ENCODE data around the gene INTS11. TPM values are rescaled to one million over a fixed set of nuclear protein-coding genes. Genes with fewer than 3 reads are reported as not detected.

The INTS11 gene
- total and polyA plus RNA-seq, 4 experiments from 2014 or later, result 68.3 to 173 (median 117) TPM

GRCh38 chr1:1351511-1352427 is 27.3 kb upstream of the INTS11 start:
- peaks cover 4 to 11% of the 10 kb centered on the region in 2 donors for H3K27me3 Mint-ChIP-seq
- peak overlapping the region in 2 of 7 donors; percentile 72 to 78 for H3K27ac Mint-ChIP-seq
- POLR2A ChIA-PET (ENCODE audit: partially characterized antibody), result interaction anchor here (1.4 to 3.5 kb wide), 3 partner anchors 19 to 48 kb away, joined by 4 to 24 read pairs (median 6); partner anchors contain the start of genes AURKAIP1 and CCNL2
- no peak for DNase-seq
- Histone ChIP-seq H3K4me1 (ENCODE audit: insufficient read depth, low read length) (peaks cover 27% of the 10 kb centered on the region), H3K27ac (ENCODE audit: low read depth, low read length) (no peak overlapping the region), H3K27me3 (ENCODE audit: insufficient read depth, low read length) (no peaks in the 10 kb centered on the region), H3K36me3 (ENCODE audit: insufficient read depth, low read length) (no peaks in the 10 kb centered on the region), H3K9me3 (ENCODE audit: control insufficient read depth in 1 of 2, low read length in 2 of 2) (no peaks in the 10 kb centered on the region), H3K4me3 (ENCODE audit: low read length in 2 of 2) (no peak overlapping the region)
- intact Hi-C loops (cut with micrococcal nuclease), result no loop called here
- H3K4me3 Mint-ChIP-seq, result peak overlapping the region; percentile 26 to 91 (median 68)
- CTCF ChIA-PET (ENCODE audit: partially characterized antibody), result interaction anchor here (1.8 kb wide), 1 partner anchor 20 kb away, joined by 9 read pairs; no protein-coding TSS in a partner anchor
- peaks cover 0 to 2% (median 0%) of the 10 kb centered on the region in 8 donors for H3K9me3 Mint-ChIP-seq
- no peaks in the 10 kb centered on the region for H3K36me3 Mint-ChIP-seq
- H3K4me1 Mint-ChIP-seq, result peaks cover 2 to 32% (median 15%) of the 10 kb centered on the region in 4 donors

DNA sequence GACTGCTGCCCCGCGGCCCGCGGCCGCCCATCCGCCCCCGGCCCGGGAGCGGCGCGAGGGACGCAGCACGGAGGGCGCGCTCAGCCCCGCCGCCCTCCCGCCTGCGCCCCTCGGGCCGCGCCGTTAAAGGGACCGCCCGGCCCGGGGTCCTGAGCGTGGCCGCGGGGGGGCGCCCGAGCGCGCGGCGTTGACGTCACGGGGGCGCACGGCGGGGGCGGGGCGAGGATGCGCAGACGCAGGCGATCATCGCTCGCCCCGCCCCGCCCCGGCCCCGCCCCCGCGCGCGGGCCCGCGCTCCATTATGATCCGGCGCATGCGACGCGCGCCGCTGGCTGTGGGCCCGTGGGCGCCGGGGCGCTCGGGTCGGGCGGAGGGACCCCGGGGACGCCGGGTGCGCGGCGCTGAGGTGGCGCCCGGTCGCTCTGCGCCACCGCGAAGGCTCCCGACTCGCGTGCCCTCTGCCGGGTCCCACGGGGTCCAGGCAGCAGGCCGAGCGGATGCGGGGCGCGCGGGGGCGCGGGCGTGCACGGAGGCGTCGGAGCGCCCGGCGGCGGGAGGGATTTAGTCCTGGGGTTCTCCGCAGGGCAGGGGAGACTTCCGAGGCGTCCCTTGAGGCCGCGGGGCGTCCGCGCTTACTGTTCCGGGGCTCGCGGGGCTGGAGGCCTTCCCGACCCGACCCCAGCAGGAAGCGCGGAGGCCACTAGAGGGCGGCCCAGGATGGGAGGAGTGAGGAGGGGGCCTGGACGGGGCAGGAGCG is 25.0 kb upstream of the INTS11 start, which contains the start of gene DVL1:
TSS of gene DVL1 (minus strand) at position 163 of the 757 bp plus-strand sequence. CDS start 353 bp downstream, outside the sequence.
- Histone ChIP-seq H3K27ac (ENCODE audit: low read depth, low read length) (peak within 1 kb of the TSS; percentile 43), H3K9me3 (ENCODE audit: control insufficient read depth in 1 of 2, low read length in 2 of 2) (no peaks in the 10 kb centered on the region), H3K4me1 (ENCODE audit: insufficient read depth, low read length) (peaks cover 25% of the 10 kb centered on the region), H3K36me3 (ENCODE audit: insufficient read depth, low read length) (no peaks in the 10 kb centered on the region), H3K4me3 (ENCODE audit: low read length in 2 of 2) (peak within 1 kb of the TSS in 1 of 2 donors; percentile 51), H3K27me3 (ENCODE audit: insufficient read depth, low read length) (no peaks in the 10 kb centered on the region)
- ChIA-PET POLR2A (ENCODE audit: partially characterized antibody) (interaction anchor here (1.0 kb wide), 1 partner anchor 50 kb away, joined by 7 read pairs; the partner anchor contains the start of gene CCNL2), CTCF (ENCODE audit: partially characterized antibody) (interaction anchor here (1.9 kb wide), 1 partner anchor 227 kb away, joined by 5 read pairs; no protein-coding TSS in a partner anchor)
- DNase-seq, result peak; percentile 65 to 80 (median 71)
- H3K9me3 Mint-ChIP-seq, result peaks cover 0 to 2% (median 0%) of the 10 kb centered on the region in 8 donors
- intact Hi-C loops (cut with micrococcal nuclease), result loop anchor here (1.0 to 2.0 kb wide), 2 partner anchors 23 to 41 kb away; partner anchors contain the start of gene PUSL1
- peak within 1 kb of the TSS in 5 of 7 donors; percentile 57 to 89 (median 64) for H3K27ac Mint-ChIP-seq
- H3K27me3 Mint-ChIP-seq, result peaks cover 3 to 11% of the 10 kb centered on the region in 2 donors
- H3K36me3 Mint-ChIP-seq, result no peaks in the 10 kb centered on the region
- H3K4me3 Mint-ChIP-seq, result peak within 1 kb of the TSS; percentile 70 to 85 (median 78)
- H3K4me1 Mint-ChIP-seq, result peaks cover 4 to 35% (median 17%) of the 10 kb centered on the region in 4 donors

GRCh38 chr1:1348420-1349255 is 24.2 kb upstream of the INTS11 start:
- Histone ChIP-seq H3K4me1 (ENCODE audit: insufficient read depth, low read length) (peaks cover 17% of the 10 kb centered on the region), H3K4me3 (ENCODE audit: low read length in 2 of 2) (peak overlapping the region in 1 of 2 donors; percentile 43)
- POLR2A ChIA-PET (ENCODE audit: partially characterized antibody), result interaction anchor here (0.7 to 2.0 kb wide), 8 partner anchors 18 to 382 kb away, joined by 3 to 14 read pairs (median 4); partner anchors contain the start of genes AURKAIP1, CCNL2, PLEKHN1 and UBE2J2

DNA sequence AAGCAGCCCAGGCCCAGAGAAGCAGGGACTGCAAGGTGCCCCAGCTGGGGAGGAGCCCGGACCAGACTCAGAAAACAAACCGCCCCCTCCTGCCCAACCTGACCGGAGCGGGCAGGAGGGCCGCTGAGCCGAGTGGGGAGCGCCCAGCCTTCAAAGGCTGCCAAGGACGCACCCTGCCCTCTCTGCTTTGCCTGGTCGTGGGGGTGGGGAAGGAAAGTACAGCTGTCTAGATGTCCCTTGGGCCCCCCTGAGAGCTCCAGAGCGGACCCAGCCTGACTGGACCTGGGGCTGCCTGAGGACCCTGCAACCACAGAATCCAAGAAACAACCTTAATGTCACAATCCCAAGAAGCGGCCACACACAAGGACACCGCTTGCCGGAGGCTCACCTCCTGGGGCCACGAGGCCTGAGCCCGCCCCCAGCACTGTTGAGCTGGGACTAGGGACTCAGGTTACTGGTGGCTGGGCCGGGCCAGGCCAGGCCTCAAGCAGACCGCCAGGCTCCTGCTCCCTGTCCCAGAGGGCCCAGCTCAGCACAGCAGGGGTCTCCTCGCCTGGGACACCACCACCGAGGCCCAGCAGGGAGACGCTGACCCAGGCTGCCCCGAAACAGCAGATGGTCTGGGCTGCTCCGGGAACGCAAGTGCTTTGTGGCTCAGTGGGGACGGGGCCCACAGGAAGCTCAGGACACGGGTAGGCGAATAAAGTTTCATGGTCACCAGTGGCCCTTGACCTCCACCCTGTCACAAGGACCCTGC is 23.4 kb upstream of the INTS11 start:
- Mint-ChIP-seq H3K27ac (peak overlapping the region in 5 of 7 donors; percentile 57 to 89 (median 63)), H3K4me1 (peaks cover 4 to 28% (median 15%) of the 10 kb centered on the region in 4 donors), H3K9me3 (no peaks in the 10 kb centered on the region), H3K36me3 (no peaks in the 10 kb centered on the region), H3K27me3 (peaks cover 3 to 8% of the 10 kb centered on the region in 2 donors), H3K4me3 (peak overlapping the region; percentile 70 to 85 (median 78))
- H3K4me3 ChIP-seq (ENCODE audit: low read length in 2 of 2), result peak overlapping the region in 1 of 2 donors; percentile 43
- no peaks in the 10 kb centered on the region for H3K27me3 ChIP-seq (ENCODE audit: insufficient read depth, low read length)
- H3K4me1 ChIP-seq (ENCODE audit: insufficient read depth, low read length), result peaks cover 14% of the 10 kb centered on the region
- ChIA-PET CTCF (ENCODE audit: partially characterized antibody) (interaction anchor here (1.4 to 1.9 kb wide), 3 partner anchors 24 to 225 kb away, joined by 4 to 9 read pairs (median 5); no protein-coding TSS in a partner anchor), POLR2A (ENCODE audit: partially characterized antibody) (interaction anchor here (0.8 to 2.0 kb wide), 7 partner anchors 17 to 75 kb away, joined by 3 to 14 read pairs (median 5); partner anchors contain the start of genes AURKAIP1, CCNL2 and UBE2J2)
- no peak for DNase-seq
- H3K27ac ChIP-seq (ENCODE audit: low read depth, low read length), result peak overlapping the region; percentile 41
- no peaks in the 10 kb centered on the region for H3K9me3 ChIP-seq (ENCODE audit: control insufficient read depth in 1 of 2, low read length in 2 of 2)
- intact Hi-C loops (cut with micrococcal nuclease), result loop anchor here (2.0 kb wide), 1 partner anchor 25 kb away; no protein-coding TSS in a partner anchor
- no peaks in the 10 kb centered on the region for H3K36me3 ChIP-seq (ENCODE audit: insufficient read depth, low read length)

More at GRCh38 chr1:1348420-1349255, 24.2 kb upstream of the INTS11 start:
- intact Hi-C loops (cut with micrococcal nuclease), result loop anchor here (1.0 to 2.0 kb wide), 2 partner anchors 24 to 40 kb away; partner anchors contain the start of gene PUSL1
- CTCF ChIA-PET (ENCODE audit: partially characterized antibody), result interaction anchor here (1.4 to 1.9 kb wide), 3 partner anchors 23 to 226 kb away, joined by 4 to 9 read pairs (median 5); no protein-coding TSS in a partner anchor
- no peaks in the 10 kb centered on the region for H3K36me3 ChIP-seq (ENCODE audit: insufficient read depth, low read length)
- Mint-ChIP-seq H3K27ac (peak overlapping the region in 5 of 7 donors; percentile 57 to 89 (median 64)), H3K4me3 (peak overlapping the region; percentile 70 to 85 (median 78)), H3K27me3 (peaks cover 3 to 9% of the 10 kb centered on the region in 2 donors), H3K36me3 (no peaks in the 10 kb centered on the region), H3K9me3 (peaks cover 0 to 2% (median 0%) of the 10 kb centered on the region in 8 donors), H3K4me1 (peaks cover 4 to 30% (median 16%) of the 10 kb centered on the region in 4 donors)
- no peak for DNase-seq
- H3K27me3 ChIP-seq (ENCODE audit: insufficient read depth, low read length), result no peaks in the 10 kb centered on the region
- H3K9me3 ChIP-seq (ENCODE audit: control insufficient read depth in 1 of 2, low read length in 2 of 2), result no peaks in the 10 kb centered on the region
- peak overlapping the region; percentile 41 for H3K27ac ChIP-seq (ENCODE audit: low read depth, low read length)

DNA sequence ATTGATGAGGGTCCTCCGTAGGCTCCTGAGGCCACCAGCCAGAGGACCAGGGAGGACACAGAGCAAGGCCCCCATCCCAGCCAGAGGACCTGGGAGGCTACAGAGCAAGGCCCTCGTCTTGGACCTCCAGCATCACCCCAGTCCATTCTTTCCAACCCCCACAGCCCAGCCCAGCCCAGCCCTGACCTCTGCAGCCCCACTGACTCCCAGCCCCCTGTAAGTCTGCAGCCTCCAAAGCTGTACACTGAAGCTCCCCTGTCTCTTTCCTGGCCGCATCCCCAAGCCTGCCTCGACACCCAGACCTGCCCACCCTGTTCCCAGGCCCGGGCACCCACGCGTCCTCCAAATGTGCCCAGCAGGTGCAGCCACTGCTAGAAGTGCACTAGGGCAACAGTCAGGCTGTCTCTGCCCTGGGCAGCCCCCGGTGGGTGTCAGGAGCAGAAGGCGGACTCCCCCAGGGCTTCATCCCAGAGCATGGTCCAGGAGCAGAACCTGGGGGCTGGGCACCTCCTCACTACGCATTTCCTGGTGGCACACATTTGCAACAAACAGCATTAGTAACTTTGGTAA is 22.7 kb upstream of the INTS11 start:
- no peak overlapping the region for H3K27ac ChIP-seq (ENCODE audit: low read depth, low read length)
- intact Hi-C loops (cut with micrococcal nuclease), result no loop called here
- H3K4me1 ChIP-seq (ENCODE audit: insufficient read depth, low read length), result peaks cover 14% of the 10 kb centered on the region
- Mint-ChIP-seq H3K27me3 (peaks cover 0 to under 1% of the 10 kb centered on the region in 2 donors), H3K4me1 (peaks cover 4 to 21% (median 11%) of the 10 kb centered on the region in 4 donors), H3K9me3 (no peaks in the 10 kb centered on the region), H3K27ac (peak overlapping the region in 4 of 7 donors; percentile 53 to 60 (median 58)), H3K36me3 (no peaks in the 10 kb centered on the region), H3K4me3 (peak overlapping the region in 7 of 8 donors; percentile 34 to 85 (median 78))
- H3K27me3 ChIP-seq (ENCODE audit: insufficient read depth, low read length), result no peaks in the 10 kb centered on the region
- DNase-seq, result no peak
- CTCF ChIA-PET (ENCODE audit: partially characterized antibody), result interaction anchor here (1.4 to 1.9 kb wide), 3 partner anchors 25 to 224 kb away, joined by 4 to 9 read pairs (median 5); no protein-coding TSS in a partner anchor
- no peaks in the 10 kb centered on the region for H3K36me3 ChIP-seq (ENCODE audit: insufficient read depth, low read length)
- H3K4me3 ChIP-seq (ENCODE audit: low read length in 2 of 2), result no peak overlapping the region
- POLR2A ChIA-PET (ENCODE audit: partially characterized antibody), result interaction anchor here (1.6 to 2.0 kb wide), 3 partner anchors 19 to 28 kb away, joined by 3 to 14 read pairs (median 5); partner anchors contain the start of gene AURKAIP1
- H3K9me3 ChIP-seq (ENCODE audit: control insufficient read depth in 1 of 2, low read length in 2 of 2), result no peaks in the 10 kb centered on the region
